Measurements from ENCODE around the gene ATG2A.

The ATG2A gene

GRCh38 chr11:64865286-64866172 lies 51.5 kb downstream of the ATG2A start:
- H3K36me3 ChIP-seq (ENCODE audit: control insufficient read depth, low read length), result peaks cover 72% of the 10 kb centered on the region
- H3K27ac ChIP-seq (ENCODE audit: low read depth, low read length), result peak overlapping the region; percentile 96
- H3K4me3 ChIP-seq (ENCODE audit: low read length), result peak overlapping the region; percentile 71
- no peaks in the 10 kb centered on the region for H4K20me1 ChIP-seq (ENCODE audit: control insufficient read depth, insufficient read depth, low read depth, low read length)
- peaks cover 87% of the 10 kb centered on the region for H3K79me2 ChIP-seq (ENCODE audit: control insufficient read depth, low read length)
- peaks cover 69% of the 10 kb centered on the region for H3F3A ChIP-seq (ENCODE audit: control insufficient read depth, insufficient read depth)
- peaks cover 100% of the 10 kb centered on the region for H3K4me1 ChIP-seq (ENCODE audit: control insufficient read depth, low read length)
- H3K9me2 ChIP-seq (replicated peaks; ENCODE audit: control insufficient read depth, low read length), result no peaks in the 10 kb centered on the region
- no peaks in the 10 kb centered on the region for H3K9me3 ChIP-seq (ENCODE audit: control insufficient read depth, insufficient read depth, low read length)
- H3K4me2 ChIP-seq (ENCODE audit: low read length), result peak overlapping the region; percentile 84
- no peak for TF ChIP-seq CTCF (IDR thresholded peaks at IDR 0.05; ENCODE audit: low read depth, low read length, poor library complexity, severe bottlenecking)
- TF ChIP-seq EZH2phosphoT487 (IDR thresholded peaks at IDR 0.05; ENCODE audit: borderline replicate concordance, low read length), result no peak
- H3K27me3 ChIP-seq (ENCODE audit: control insufficient read depth, low read length), result no peaks in the 10 kb centered on the region

- Histone ChIP-seq H3K27me3 (ENCODE audit: control insufficient read depth, low read length) (no peaks in the 10 kb centered on the region), H3K4me2 (ENCODE audit: low read length) (peak overlapping the region; percentile 84), H4K20me1 (ENCODE audit: control insufficient read depth, insufficient read depth, low read depth, low read length) (no peaks in the 10 kb centered on the region), H3K9me2 (replicated peaks; ENCODE audit: control insufficient read depth, low read length) (no peaks in the 10 kb centered on the region), H3K79me2 (ENCODE audit: control insufficient read depth, low read length) (peaks cover 84% of the 10 kb centered on the region), H3K9me3 (ENCODE audit: control insufficient read depth, insufficient read depth, low read length) (no peaks in the 10 kb centered on the region), H3F3A (ENCODE audit: control insufficient read depth, insufficient read depth) (peaks cover 76% of the 10 kb centered on the region), H3K36me3 (ENCODE audit: control insufficient read depth, low read length) (peaks cover 71% of the 10 kb centered on the region), H3K4me1 (ENCODE audit: control insufficient read depth, low read length) (peaks cover 100% of the 10 kb centered on the region), H3K4me3 (ENCODE audit: low read length) (peak overlapping the region; percentile 71), H3K27ac (ENCODE audit: low read depth, low read length) (peak overlapping the region; percentile 96)
- TF ChIP-seq EZH2phosphoT487 (IDR thresholded peaks at IDR 0.05; ENCODE audit: borderline replicate concordance, low read length) (no peak), CTCF (IDR thresholded peaks at IDR 0.05; ENCODE audit: low read depth, low read length, poor library complexity, severe bottlenecking) (no peak)
These were observed 52.3 kb downstream of the ATG2A start for GRCh38 chr11:64864473-64865285.

- H3K4me3 ChIP-seq (ENCODE audit: low read length), result peak overlapping the region; percentile 71
- H3K36me3 ChIP-seq (ENCODE audit: control insufficient read depth, low read length), result peaks cover 69% of the 10 kb centered on the region
- no peaks in the 10 kb centered on the region for H3K9me3 ChIP-seq (ENCODE audit: control insufficient read depth, insufficient read depth, low read length)
- peaks cover 76% of the 10 kb centered on the region for H3F3A ChIP-seq (ENCODE audit: control insufficient read depth, insufficient read depth)
- H3K9me2 ChIP-seq (replicated peaks; ENCODE audit: control insufficient read depth, low read length), result no peaks in the 10 kb centered on the region
- H3K4me2 ChIP-seq (ENCODE audit: low read length), result peak overlapping the region; percentile 84
- TF ChIP-seq EZH2phosphoT487 (IDR thresholded peaks at IDR 0.05; ENCODE audit: borderline replicate concordance, low read length), result no peak
- TF ChIP-seq CTCF (IDR thresholded peaks at IDR 0.05; ENCODE audit: low read depth, low read length, poor library complexity, severe bottlenecking), result no peak
- H3K27ac ChIP-seq (ENCODE audit: low read depth, low read length), result peak overlapping the region; percentile 96
- no peaks in the 10 kb centered on the region for H4K20me1 ChIP-seq (ENCODE audit: control insufficient read depth, insufficient read depth, low read depth, low read length)
- H3K79me2 ChIP-seq (ENCODE audit: control insufficient read depth, low read length), result peaks cover 78% of the 10 kb centered on the region
- no peaks in the 10 kb centered on the region for H3K27me3 ChIP-seq (ENCODE audit: control insufficient read depth, low read length)
- peaks cover 100% of the 10 kb centered on the region for H3K4me1 ChIP-seq (ENCODE audit: control insufficient read depth, low read length)
These were observed 52.9 kb downstream of the ATG2A start for GRCh38 chr11:64864135-64864472.

Data from DOHH2 (cell line).